Smooth muscle cell of the brain vasculature (primary cell): ENCODE measurements around the gene PLA2G4B.

Experiments used
- DNase-seq: peaks from one replicate; pipeline ENCODE4 v3.0.0-alpha.2; 2012; ENCODE audit warnings: low read depth, low spot score

The PLA2G4B gene

GRCh38 chr15:41806291-41807181 lies 32.1 kb upstream of the PLA2G4B start:
- no peak for DNase-seq

- DNase-seq, result no peak
Measured at GRCh38 chr15:41809121-41809520, 29.5 kb upstream of the PLA2G4B start.

GRCh38 chr15:41809526-41810220 lies 29.0 kb upstream of the PLA2G4B start:
- no peak for DNase-seq

- no peak for DNase-seq
Measured at GRCh38 chr15:41810651-41811431, 27.8 kb upstream of the PLA2G4B start.

GRCh38 chr15:41811432-41812195 lies 27.0 kb upstream of the PLA2G4B start:
- peak; percentile 62 for DNase-seq

- no peak for DNase-seq
Measured at GRCh38 chr15:41812820-41813375, 25.7 kb upstream of the PLA2G4B start.

GRCh38 chr15:41813426-41813825 lies 25.2 kb upstream of the PLA2G4B start:
- no peak for DNase-seq

GRCh38 chr15:41814534-41814933 lies 24.1 kb upstream of the PLA2G4B start:
- DNase-seq, result no peak

- DNase-seq, result no peak
Measured at GRCh38 chr15:41816788-41817187, 21.9 kb upstream of the PLA2G4B start.

- DNase-seq, result no peak
Measured at GRCh38 chr15:41817327-41817726, 21.3 kb upstream of the PLA2G4B start.

- DNase-seq, result no peak
Measured at GRCh38 chr15:41817781-41818180, 20.9 kb upstream of the PLA2G4B start.

- no peak for DNase-seq
Measured at GRCh38 chr15:41819455-41820050, 19.1 kb upstream of the PLA2G4B start.

- DNase-seq, result no peak
Measured at GRCh38 chr15:41820791-41821423, 17.7 kb upstream of the PLA2G4B start.

GRCh38 chr15:41821831-41822230 lies 16.8 kb upstream of the PLA2G4B start:
- DNase-seq, result no peak

GRCh38 chr15:41822471-41822870 lies 16.2 kb upstream of the PLA2G4B start:
- no peak for DNase-seq

GRCh38 chr15:41822957-41823356 lies 15.7 kb upstream of the PLA2G4B start:
- no peak for DNase-seq

GRCh38 chr15:41823502-41823901 lies 15.1 kb upstream of the PLA2G4B start:
- DNase-seq, result no peak

- DNase-seq, result no peak
Measured at GRCh38 chr15:41824062-41824745, 14.4 kb upstream of the PLA2G4B start.

GRCh38 chr15:41825145-41825544 lies 13.5 kb upstream of the PLA2G4B start:
- no peak for DNase-seq
